GM20431 (cell line): ENCODE results near the gene TNFAIP2.
"Not testable (repeated sequence)": the region's sequence is repeated elsewhere in the genome, so short reads cannot be mapped to it uniquely, and the experiment has no call there.

Source experiments
- in situ Hi-C: fragments of 300-500 bp; cut with MseI, MboI; formaldehyde crosslinking; loops from one replicate; pipeline ENCODE4 v1.15.0; 2020; ENCODE audit warnings: low sequenced_read_pairs; ENCODE audit not compliant: unreplicated experiment

TNFAIP2 gene

DNA sequence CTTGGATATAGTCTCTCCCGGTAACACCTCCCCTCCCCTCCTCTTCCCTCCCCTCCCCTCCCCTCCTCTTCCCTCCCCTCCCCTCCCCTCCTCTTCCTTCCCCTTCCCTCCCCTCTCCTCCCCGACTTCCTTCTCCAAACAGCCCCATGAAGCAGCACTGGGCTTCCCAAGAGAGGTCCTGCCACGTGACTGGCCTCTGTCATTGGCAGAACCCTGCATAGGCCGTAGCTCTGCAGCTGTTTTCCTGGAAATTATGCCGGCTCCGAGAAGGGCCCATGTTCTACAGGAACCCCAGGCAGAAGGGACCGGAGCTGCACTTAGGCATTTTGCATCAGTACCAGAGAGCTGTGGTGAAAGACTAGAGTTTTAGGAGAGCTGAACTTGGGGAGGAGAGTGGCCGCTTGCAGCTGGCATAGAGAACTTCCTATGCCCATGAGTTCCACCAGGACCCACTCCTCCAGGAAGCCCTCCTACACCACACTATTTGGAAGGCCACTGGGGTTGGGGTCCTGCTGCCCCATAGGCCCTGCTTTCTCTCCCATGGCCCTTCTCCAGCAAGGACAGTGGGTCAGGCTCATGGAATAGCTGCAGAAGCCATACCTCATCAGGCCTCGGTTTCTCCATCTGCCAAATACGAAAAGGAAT is 5.1 kb upstream of the TNFAIP2 start:
- in situ Hi-C loops, result no loop called here

GRCh38 chr14:103118663-103119404 is 4.4 kb upstream of the TNFAIP2 start:
- in situ Hi-C loops, result no loop called here

GRCh38 chr14:103119527-103119926 is 3.7 kb upstream of the TNFAIP2 start:
- in situ Hi-C loops, result not testable (repeated sequence)

DNA sequence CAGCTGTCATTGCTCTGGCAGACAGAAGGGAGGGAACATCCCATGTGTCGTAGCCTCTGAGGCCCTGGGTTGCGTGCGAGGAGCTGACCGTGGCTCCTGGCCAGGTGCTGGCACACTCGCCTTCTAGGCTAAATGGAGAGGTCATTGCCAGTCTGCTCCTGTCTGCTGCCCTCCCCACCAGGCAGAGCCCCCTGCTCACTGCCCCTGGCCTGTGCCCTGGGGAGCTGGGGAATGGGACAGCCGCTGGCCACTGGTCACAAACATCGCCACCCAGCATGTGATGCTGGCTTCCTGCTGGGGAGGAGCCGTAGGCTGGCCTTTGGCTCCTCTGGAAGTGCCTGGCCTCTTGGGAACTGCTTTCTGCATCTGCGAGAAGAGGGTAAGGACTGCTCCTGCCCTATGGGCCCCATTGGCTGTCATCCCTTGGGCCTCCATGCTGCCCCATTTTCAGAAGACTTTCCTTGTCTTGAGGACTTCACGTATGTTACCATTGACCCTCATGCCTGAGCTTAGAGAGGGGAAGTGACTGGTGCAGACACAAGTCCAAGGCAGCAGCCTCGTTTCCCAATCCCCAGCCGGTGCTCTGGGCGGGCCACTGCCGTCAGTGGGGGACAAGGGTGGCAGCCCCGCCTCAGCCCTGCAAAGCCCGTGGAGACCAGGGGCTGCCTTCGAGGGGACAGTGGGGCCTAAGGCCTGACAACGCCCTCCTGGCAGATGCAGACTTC is 2.0 kb upstream of the TNFAIP2 start:
- in situ Hi-C loops, result no loop called here

DNA sequence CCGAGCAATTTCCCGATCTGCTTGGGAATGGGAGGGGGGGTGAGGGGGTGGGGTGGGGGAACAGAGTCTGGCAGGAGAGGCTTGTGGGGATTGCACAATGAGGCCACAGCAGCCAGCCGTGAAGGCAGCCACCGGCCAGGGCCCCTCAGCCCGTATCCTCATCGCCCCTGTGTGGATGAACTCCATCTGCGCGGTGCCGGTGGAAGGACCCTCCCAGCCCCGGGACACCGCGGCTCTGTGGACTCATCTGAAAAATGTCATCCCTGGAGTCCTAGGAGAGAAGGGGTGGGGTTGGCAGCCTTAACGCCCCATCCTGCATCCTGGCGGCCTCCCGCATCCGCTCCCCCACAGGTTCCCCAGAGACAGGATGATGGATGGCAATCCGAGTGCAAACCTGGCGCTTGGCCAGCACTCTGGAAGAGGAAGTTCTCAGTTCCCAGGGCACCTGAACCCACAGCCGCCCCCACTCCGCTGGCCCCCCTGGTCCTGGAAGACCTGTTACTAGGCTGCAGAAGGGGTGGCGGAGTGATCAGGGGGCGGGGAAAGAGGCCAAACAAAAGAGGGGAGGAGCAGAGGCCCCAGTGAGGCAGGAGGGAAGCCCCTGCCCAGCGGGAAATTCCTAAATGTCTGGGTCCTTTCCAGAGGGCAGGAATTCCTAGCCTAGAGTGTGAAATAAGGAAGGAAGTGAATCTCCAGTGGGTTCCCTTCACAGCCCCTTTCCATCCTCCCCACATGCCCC is 1.2 kb upstream of the TNFAIP2 start:
- in situ Hi-C loops, result no loop called here

- in situ Hi-C loops, result no loop called here
Measured at GRCh38 chr14:103122585-103122946, 695 bp upstream of the TNFAIP2 start.

- in situ Hi-C loops, result no loop called here
Measured at GRCh38 chr14:103123634-103124500, 606 bp downstream of the TNFAIP2 start.

DNA sequence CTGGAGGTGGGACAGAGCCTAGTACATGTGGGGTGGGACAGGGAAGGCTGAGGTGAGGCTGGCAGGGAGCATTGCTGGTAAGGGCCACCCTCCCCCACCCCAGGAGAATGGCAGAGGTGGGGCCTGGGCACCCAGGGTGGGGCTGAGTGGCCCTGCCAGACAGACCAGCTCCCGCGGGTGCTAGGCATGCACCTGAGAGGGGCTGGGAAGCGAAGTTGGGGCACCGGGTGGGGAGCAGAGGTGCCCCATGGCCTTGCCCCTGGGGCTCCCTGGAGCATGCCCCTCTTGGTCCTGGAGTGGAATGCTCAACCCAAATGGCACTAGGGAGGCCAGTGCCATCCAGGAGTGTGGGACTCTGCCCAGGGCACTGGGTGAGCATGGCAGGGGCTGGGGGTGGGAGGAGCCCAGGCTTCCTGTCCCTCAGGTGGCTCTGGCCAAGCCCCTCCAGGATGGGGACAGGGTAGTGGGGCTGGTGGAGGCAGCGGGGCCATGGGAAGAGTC is 1.3 kb downstream of the TNFAIP2 start:
- in situ Hi-C loops, result no loop called here

- in situ Hi-C loops, result no loop called here
Measured at GRCh38 chr14:103125098-103126070, 2.1 kb downstream of the TNFAIP2 start.

DNA sequence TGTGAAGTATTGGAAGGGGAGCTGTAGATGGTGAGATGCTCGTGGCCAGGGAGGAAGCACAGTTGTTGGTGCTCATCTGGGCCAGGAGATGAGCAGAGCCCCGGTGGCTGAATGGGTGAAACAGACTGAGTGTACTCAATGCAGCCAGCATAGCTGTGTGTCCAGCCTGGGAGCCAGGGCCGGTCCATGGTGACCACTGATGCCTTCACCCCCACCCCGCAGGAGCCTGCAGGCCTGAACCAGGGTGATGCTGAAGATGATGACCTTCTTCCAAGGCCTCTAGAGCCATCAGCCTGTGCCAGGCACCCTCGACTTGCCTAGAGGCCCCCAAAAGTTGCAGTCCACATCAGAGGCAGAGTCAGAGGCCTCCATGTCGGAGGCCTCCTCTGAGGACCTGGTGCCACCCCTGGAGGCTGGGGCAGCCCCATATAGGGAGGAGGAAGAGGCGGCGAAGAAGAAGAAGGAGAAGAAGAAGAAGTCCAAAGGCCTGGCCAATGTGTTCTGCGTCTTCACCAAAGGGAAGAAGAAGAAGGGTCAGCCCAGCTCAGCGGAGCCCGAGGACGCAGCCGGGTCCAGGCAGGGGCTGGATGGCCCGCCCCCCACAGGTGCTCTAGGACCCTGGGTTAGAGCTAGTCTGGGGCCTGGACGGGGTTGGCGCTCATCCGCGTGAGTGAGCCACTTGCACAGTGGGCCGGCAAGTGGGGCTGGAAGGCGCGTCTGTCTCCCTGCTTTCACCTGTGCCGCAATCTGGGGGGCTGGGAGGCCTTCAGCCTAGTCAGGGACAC is 3.0 kb downstream of the TNFAIP2 start:
- in situ Hi-C loops, result no loop called here

GRCh38 chr14:103126873-103127304 is 3.6 kb downstream of the TNFAIP2 start:
- in situ Hi-C loops, result no loop called here

GRCh38 chr14:103127356-103127755 is 4.1 kb downstream of the TNFAIP2 start:
- in situ Hi-C loops, result no loop called here

DNA sequence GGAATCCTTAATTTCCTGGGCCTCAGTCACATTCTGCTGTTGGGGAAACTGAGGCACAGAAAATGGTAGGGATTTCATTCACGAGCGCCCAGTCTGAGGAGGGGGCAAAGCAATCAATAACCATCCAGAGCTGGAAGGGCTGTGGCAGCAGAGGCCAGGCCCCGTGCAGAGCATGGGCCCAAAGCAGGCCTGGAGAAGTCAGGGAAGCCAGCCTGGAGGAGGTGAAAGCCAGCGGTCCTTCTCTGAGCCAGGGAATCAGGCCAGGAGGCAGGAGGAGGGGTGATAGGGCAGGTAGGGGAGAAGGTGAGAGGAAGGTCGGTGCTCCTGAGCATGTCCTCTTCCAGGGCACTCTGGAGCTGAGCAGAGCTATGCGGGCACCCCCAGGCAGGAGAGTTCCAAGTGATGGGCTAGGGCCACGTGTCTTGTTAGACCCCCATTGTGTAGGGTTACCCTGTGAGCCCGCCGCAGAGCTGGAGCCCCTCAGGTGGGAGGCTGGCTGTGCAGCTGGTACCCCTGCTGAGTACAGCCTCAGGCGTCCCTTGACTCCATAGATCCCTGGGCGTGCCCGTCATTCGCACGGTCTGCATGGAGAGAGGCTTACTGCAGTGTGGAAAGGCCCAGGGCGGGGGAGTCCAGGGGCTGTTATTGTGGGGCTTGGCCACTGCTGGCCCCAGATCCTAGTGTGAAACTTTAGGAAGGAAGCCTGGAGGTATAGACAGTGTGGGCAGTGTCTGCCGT is 4.8 kb downstream of the TNFAIP2 start:
- in situ Hi-C loops, result no loop called here

DNA sequence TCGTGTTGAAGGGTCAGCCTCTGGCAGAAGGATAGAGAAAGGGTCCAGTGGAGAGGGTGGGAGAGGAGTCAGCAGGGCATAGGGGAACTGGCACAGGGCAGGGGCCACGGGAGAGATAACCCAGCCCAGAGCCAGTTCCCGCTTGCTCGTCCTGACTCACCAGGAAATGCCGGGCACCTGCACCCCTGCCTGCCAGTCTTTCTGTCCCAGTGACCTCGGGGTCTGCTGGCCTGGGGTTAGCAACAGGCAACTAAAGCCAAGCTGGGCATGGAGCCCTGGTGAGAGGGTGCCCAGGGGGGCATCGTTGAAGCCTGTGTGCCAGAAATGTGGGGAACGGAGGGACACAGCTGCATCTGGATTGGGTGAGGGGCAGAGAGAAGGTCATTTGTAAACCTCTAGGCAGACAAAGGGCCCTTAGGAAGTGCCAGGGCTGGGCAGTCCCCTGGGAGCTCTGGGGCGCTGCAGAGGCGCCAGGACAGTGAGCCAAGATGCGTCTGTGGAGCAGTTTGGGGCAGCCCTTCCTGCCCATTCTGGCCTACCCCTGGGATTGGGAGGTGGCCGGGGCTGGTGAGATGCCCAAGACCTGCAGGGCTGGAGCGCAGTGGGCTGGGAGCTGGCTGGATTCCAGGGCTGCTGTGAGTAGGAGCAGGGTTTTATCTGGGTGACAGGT is 5.5 kb downstream of the TNFAIP2 start:
- in situ Hi-C loops, result no loop called here

- in situ Hi-C loops, result no loop called here
Measured at GRCh38 chr14:103129301-103130016, 6.2 kb downstream of the TNFAIP2 start.
